CD1c-positive myeloid dendritic cell (primary cell): Measurements from ENCODE around the gene YAF2.
A peak's percentile ranks its signal among the peaks of the same experiment; 100 is the strongest.
"Not testable (repeated sequence)": the region's sequence is repeated elsewhere in the genome, so short reads cannot be mapped to it uniquely, and the experiment has no call there.

Experiments used
- DNase-seq: peaks from one replicate; pipeline ENCODE4 v3.0.0-alpha.2; 2016; ENCODE audit errors: extremely low spot score

YAF2 gene

GRCh38 chr12:42255221-42255865, 17.3 kb upstream of the YAF2 start:
- DNase-seq = no peak

- not testable (repeated sequence) for DNase-seq
Measured at GRCh38 chr12:42252645-42253044, 14.6 kb upstream of the YAF2 start.

GRCh38 chr12:42249033-42249432, 11.0 kb upstream of the YAF2 start:
- not testable (repeated sequence) for DNase-seq

GRCh38 chr12:42240131-42240750, 2.2 kb upstream of the YAF2 start:
- DNase-seq = no peak

GRCh38 chr12:42237853-42238239, 202 bp downstream of the YAF2 start:
- no peak for DNase-seq

GRCh38 chr12:42237052-42237852, 796 bp downstream of the YAF2 start:
- DNase-seq = peak; percentile 81

GRCh38 chr12:42236017-42236416, 2.0 kb downstream of the YAF2 start:
- no peak for DNase-seq

GRCh38 chr12:42235426-42235825, 2.6 kb downstream of the YAF2 start:
- no peak for DNase-seq

GRCh38 chr12:42234970-42235369, 3.1 kb downstream of the YAF2 start:
- DNase-seq = no peak

- DNase-seq = not testable (repeated sequence)
Measured at GRCh38 chr12:42227525-42227924, 10.5 kb downstream of the YAF2 start.

- not testable (repeated sequence) for DNase-seq
Measured at GRCh38 chr12:42224501-42224900, 13.5 kb downstream of the YAF2 start.

- DNase-seq = no peak
Measured at GRCh38 chr12:42222724-42223123, 15.3 kb downstream of the YAF2 start.

- DNase-seq = no peak
Measured at GRCh38 chr12:42221726-42222125, 16.3 kb downstream of the YAF2 start.

- DNase-seq = no peak
Measured at GRCh38 chr12:42217656-42218055, 20.4 kb downstream of the YAF2 start.

GRCh38 chr12:42216737-42217136, 21.3 kb downstream of the YAF2 start:
- DNase-seq = no peak

GRCh38 chr12:42215759-42216158, 22.3 kb downstream of the YAF2 start:
- not testable (repeated sequence) for DNase-seq

GRCh38 chr12:42213954-42214426, 24.1 kb downstream of the YAF2 start:
- no peak for DNase-seq

GRCh38 chr12:42213023-42213422, 25.0 kb downstream of the YAF2 start:
- DNase-seq = no peak

GRCh38 chr12:42208574-42208973, 29.5 kb downstream of the YAF2 start:
- DNase-seq = no peak

- DNase-seq = no peak
Measured at GRCh38 chr12:42204819-42205218, 33.2 kb downstream of the YAF2 start.

- DNase-seq = no peak
Measured at GRCh38 chr12:42204362-42204761, 33.7 kb downstream of the YAF2 start.

- DNase-seq = no peak
Measured at GRCh38 chr12:42201063-42201462, 37.0 kb downstream of the YAF2 start.

GRCh38 chr12:42199007-42199406, 39.0 kb downstream of the YAF2 start:
- DNase-seq = no peak
